GM18505 (cell line): Measurements from ENCODE around the gene DUSP18.
"Not testable (repeated sequence)": the region's sequence is repeated elsewhere in the genome, so short reads cannot be mapped to it uniquely, and the experiment has no call there.

Source experiments
- ATAC-seq: cut with Tn5 transposase; IDR thresholded peaks from one replicate; pipeline ENCODE4 v1.9.1; 2021; ENCODE audit not compliant: unreplicated experiment
- POLR2A ChIP-seq: IDR thresholded peaks from 4 replicates; pipeline ENCODE4 v1.6.1; 2011; ENCODE audit warnings: borderline replicate concordance; ENCODE audit not compliant: insufficient read depth, insufficient read length; ENCODE audit errors: extremely low read depth

Gene DUSP18

DNA sequence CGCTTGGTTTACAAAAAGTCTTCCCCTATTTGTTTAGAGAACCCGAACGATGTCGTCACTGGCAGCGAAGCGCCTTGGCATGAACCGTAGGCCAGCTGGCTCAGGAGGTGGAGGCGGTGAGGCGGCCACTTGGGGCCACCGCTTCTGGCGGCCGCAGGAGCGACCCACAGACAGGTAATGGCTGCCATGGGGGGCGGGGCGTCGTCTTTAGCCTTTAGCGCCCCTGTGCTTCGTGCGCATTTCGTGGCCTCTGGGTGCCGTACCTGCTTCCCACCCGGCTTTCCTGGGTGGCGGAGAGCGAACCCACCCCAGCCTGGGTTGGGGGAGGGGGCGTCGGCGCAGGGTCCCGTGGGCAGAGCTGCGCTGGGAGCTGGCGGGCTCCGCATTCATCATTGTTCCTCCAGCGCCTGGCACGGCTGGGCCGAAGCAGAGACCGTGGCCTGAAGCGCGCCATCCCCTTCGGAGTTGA lies 26.5 kb upstream of the DUSP18 start:
- no peak for TF ChIP-seq POLR2A
- ATAC-seq: peak; percentile 50

GRCh38 chr22:30691204-30691603 lies 23.5 kb upstream of the DUSP18 start:
- ATAC-seq: no peak
- no peak for TF ChIP-seq POLR2A

- no peak for ATAC-seq
- TF ChIP-seq POLR2A: no peak
Measured at GRCh38 chr22:30689622-30690021, 21.9 kb upstream of the DUSP18 start.

DNA sequence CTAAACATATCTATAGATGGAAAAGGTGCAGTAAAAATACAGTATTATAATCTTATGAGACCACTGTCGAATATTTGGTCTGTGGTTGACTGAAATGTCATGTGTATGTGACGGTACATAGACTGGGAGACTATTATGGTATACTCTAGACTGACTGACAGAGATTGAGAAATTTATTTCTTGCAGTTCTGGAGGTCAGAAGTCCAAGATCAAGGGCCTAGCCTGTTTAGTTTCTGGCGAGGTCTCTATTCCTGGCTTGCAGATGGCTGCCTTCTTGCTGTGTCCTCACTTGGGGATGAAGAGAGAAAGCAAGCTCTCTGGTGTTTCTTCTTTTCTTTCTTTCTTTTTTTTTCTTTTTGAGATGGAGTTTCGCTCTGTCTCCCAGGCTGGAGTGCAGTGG lies 19.7 kb upstream of the DUSP18 start:
- ATAC-seq: no peak
- TF ChIP-seq POLR2A: no peak

- no peak for TF ChIP-seq POLR2A
- ATAC-seq: no peak
Measured at GRCh38 chr22:30685178-30685577, 17.5 kb upstream of the DUSP18 start.

- no peak for ATAC-seq
- no peak for TF ChIP-seq POLR2A
Measured at GRCh38 chr22:30681831-30682230, 14.2 kb upstream of the DUSP18 start.

DNA sequence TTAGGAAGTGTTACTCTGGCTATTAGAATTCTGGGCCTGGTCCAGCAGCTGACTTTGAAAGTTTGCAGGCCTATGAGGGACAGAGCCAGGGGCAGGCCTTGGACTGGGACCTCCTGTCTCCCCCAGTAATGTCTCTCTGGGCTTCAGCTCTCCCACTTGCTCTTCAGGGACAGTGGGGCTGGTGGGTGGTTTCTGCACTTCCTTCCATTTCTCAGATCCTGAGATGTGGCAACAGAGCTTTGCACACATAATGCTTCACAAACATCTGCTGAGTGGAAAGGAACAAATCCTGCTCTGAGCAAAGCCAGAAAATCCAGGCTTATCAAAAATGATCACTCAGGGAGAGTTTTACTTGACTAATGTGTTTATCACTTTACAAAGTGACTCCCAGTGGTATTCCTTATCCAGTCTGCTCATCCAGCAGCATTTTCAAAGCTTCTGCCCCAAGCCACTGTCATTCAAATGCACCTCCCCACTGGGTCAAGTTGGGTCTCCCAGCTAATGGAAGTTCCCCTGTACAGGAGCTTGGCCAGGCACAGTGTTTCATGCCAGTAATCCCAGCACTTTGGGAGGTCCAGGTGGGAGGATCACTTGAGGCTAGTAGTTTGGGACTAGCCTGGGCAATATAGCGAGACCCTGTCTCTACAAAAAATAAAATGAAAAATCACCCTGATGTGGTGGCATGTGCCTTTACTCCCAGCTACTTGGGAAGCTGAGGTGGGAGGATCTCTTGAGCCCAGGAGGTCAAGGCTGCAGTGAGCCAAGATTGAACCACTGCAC lies 13.5 kb upstream of the DUSP18 start:
- TF ChIP-seq POLR2A: no peak
- no peak for ATAC-seq

DNA sequence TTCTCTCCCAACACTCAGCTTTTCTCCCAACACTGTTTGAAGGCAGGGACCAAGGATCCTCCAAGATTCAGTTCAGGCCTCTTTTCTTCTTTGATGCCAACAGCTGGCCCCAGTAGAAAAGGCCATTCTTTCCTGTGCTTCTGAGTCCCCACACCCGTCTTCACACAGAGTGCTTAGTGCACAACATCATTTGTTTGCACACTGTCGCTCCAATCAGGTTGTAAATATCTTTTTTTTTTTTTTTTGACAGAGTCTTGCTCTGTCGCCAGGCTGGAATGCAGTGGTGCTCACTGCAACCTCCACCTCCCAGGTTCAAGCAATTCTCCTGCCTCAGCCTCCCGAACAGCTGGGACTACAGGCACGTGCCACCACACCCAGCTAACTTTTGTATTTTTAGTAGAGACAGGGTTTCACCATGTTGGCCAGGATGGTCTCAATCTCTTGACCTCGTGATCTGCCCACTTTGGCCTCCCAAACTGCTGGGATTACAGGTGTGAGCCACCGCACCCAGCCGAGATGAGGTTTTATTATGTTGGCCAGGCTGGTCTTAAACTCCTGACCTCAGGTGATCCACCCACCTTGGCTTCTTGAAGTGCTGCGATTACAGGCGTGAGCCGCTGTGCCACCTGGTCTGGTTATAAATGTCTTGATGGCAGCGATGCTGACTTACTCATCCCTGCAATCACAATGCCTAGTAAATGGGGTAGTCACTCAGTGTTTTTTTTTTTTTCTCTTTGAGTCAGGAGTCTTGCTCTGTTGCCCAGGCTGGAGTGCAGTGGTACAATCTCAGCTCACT lies 12.4 kb upstream of the DUSP18 start:
- ATAC-seq: not testable (repeated sequence)

- not testable (repeated sequence) for ATAC-seq
Measured at GRCh38 chr22:30676565-30676964, 8.9 kb upstream of the DUSP18 start.

GRCh38 chr22:30675436-30675835 lies 7.8 kb upstream of the DUSP18 start:
- no peak for TF ChIP-seq POLR2A
- ATAC-seq: no peak

DNA sequence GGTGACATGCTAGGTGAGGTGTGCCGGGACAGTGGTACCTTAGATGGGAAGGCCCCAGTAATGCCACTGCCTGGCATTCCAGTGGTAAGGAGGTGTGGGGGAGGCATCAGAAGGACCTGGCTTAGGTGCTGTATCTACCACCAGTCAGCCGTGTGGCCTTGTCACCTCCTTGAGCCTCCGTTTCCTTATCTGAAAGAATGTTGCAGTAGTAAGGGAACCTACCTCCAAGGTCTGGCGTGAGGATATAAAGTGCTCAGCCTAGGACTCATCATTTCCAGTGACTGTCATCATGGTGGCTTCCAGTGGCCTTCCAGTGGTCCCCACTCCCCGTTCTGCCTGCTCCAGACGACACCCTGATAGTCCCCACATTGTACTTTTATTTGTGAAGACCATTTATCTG lies 6.8 kb upstream of the DUSP18 start:
- ATAC-seq: no peak

DNA sequence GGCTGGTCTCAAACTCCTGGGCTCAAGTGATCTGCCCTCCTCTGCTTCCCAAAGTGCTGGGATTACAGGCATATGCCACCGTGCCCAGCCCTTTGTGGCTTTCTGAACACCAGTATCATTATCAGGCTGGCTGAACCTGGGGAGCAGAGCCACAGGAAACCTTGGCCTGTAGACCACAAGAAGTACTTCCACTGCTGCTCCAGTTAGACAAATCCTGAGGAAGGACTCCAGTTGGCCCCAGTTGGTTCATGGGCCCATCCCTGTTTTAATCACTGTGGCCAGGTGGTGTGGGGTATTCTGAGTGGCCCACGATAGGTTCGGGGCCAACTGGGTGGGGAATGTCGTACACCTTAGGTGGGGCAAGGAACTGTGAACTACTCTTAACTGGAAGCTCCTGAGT lies 5.5 kb upstream of the DUSP18 start:
- ATAC-seq: no peak

More for the DNA sequence above, 6.8 kb upstream of the DUSP18 start:
- TF ChIP-seq POLR2A: no peak

DNA sequence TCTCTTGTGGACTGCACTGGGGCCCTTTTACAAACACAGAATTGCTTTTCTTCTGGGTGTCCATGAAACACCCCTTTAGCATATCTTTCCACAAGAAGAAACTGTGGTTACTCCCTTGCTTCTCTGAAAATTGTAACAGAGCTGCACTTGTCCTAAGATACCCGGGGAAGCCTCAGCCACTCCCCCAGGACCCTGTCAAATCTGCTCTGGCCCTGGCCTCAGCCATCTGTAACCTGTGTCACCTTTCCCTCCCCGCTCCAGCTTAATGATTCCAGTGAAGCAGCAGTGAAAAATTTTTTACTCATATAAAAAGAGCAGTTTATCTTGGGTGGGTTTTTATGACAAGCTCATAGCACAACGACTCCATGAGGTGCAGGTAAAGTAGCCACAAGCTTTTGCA lies 3.4 kb upstream of the DUSP18 start:
- no peak for ATAC-seq
- no peak for TF ChIP-seq POLR2A

More for the DNA sequence above, 5.5 kb upstream of the DUSP18 start:
- no peak for TF ChIP-seq POLR2A

GRCh38 chr22:30668386-30668710 lies 673 bp upstream of the DUSP18 start:
- TF ChIP-seq POLR2A: no peak
- no peak for ATAC-seq
